Measurements from ENCODE around the gene WDR1.

The WDR1 gene

GRCh38 chr4:10140866-10141759 is 24.5 kb upstream of the WDR1 start:
- Histone ChIP-seq H2BK5ac (ENCODE audit: low read depth, low read length, poor library complexity) (no peak overlapping the region), H3K36me3 (ENCODE audit: control insufficient read depth in 1 of 2, insufficient read depth in 2 of 2, low read length in 2 of 2) (no peaks in the 10 kb centered on the region), H3K23ac (ENCODE audit: low read length) (no peak overlapping the region), H2BK120ac (ENCODE audit: insufficient read depth, low read length, poor library complexity) (no peak overlapping the region), H4K8ac (ENCODE audit: low read depth, low read length) (no peak overlapping the region), H3K4me1 (ENCODE audit: control insufficient read depth in 1 of 2, insufficient read depth in 2 of 2, low read length in 2 of 2) (no peaks in the 10 kb centered on the region), H3K27me3 (ENCODE audit: insufficient read depth, low read length) (no peaks in the 10 kb centered on the region), H3K4me3 (ENCODE audit: low read depth, low read length) (no peak overlapping the region), H4K12ac (ENCODE audit: low read depth, low read length) (no peak overlapping the region), H2AFZ (ENCODE audit: insufficient read depth, low read length, poor library complexity) (no peak overlapping the region), H3K9me3 (ENCODE audit: insufficient read depth, low read depth, low read length) (peaks cover 2% of the 10 kb centered on the region), H3K18ac (ENCODE audit: low read length) (no peak overlapping the region), H4K91ac (ENCODE audit: low read depth, low read length) (no peak overlapping the region), H3K9ac (ENCODE audit: low read length) (no peak overlapping the region), H2BK12ac (ENCODE audit: low read length) (no peak overlapping the region), H2AK5ac (ENCODE audit: low read length) (no peak overlapping the region), H3K79me2 (ENCODE audit: control insufficient read depth, insufficient read depth, low read length, poor library complexity) (no peaks in the 10 kb centered on the region), H3K4ac (ENCODE audit: low read depth, low read length) (no peak overlapping the region), H3K27ac (ENCODE audit: low read depth, low read length) (no peak overlapping the region), H3K79me1 (ENCODE audit: low read length) (no peaks in the 10 kb centered on the region), H3K14ac (ENCODE audit: low read length) (no peak overlapping the region), H3K4me2 (ENCODE audit: low read length) (no peak overlapping the region)
- no peak for DNase-seq
- WGBS (ENCODE audit: extremely low coverage, insufficient coverage, insufficient read length), result no CpG with 5 or more reads among the region's 10 CpGs

GRCh38 chr4:10139518-10139917 is 22.9 kb upstream of the WDR1 start:
- no peak overlapping the region for H3K9ac ChIP-seq (ENCODE audit: low read length)
- no peak overlapping the region for H3K18ac ChIP-seq (ENCODE audit: low read length)
- peaks cover 2% of the 10 kb centered on the region for H3K9me3 ChIP-seq (ENCODE audit: insufficient read depth, low read depth, low read length)
- no peaks in the 10 kb centered on the region for H3K4me1 ChIP-seq (ENCODE audit: control insufficient read depth in 1 of 2, insufficient read depth in 2 of 2, low read length in 2 of 2)
- DNase-seq, result no peak
- no peak overlapping the region for H2AFZ ChIP-seq (ENCODE audit: insufficient read depth, low read length, poor library complexity)
- H2BK12ac ChIP-seq (ENCODE audit: low read length), result no peak overlapping the region
- no peak overlapping the region for H2BK5ac ChIP-seq (ENCODE audit: low read depth, low read length, poor library complexity)
- H3K79me1 ChIP-seq (ENCODE audit: low read length), result no peaks in the 10 kb centered on the region
- no peak overlapping the region for H2AK5ac ChIP-seq (ENCODE audit: low read length)
- H4K91ac ChIP-seq (ENCODE audit: low read depth, low read length), result no peak overlapping the region
- no peaks in the 10 kb centered on the region for H3K79me2 ChIP-seq (ENCODE audit: control insufficient read depth, insufficient read depth, low read length, poor library complexity)
- no peaks in the 10 kb centered on the region for H3K27me3 ChIP-seq (ENCODE audit: insufficient read depth, low read length)
- H3K23ac ChIP-seq (ENCODE audit: low read length), result no peak overlapping the region
- H3K36me3 ChIP-seq (ENCODE audit: control insufficient read depth in 1 of 2, insufficient read depth in 2 of 2, low read length in 2 of 2), result no peaks in the 10 kb centered on the region
- no peak overlapping the region for H4K8ac ChIP-seq (ENCODE audit: low read depth, low read length)
- no peak overlapping the region for H3K4ac ChIP-seq (ENCODE audit: low read depth, low read length)
- H3K14ac ChIP-seq (ENCODE audit: low read length), result no peak overlapping the region
- no peak overlapping the region for H3K27ac ChIP-seq (ENCODE audit: low read depth, low read length)
- no peak overlapping the region for H2BK120ac ChIP-seq (ENCODE audit: insufficient read depth, low read length, poor library complexity)
- no peak overlapping the region for H3K4me3 ChIP-seq (ENCODE audit: low read depth, low read length)
- no peak overlapping the region for H3K4me2 ChIP-seq (ENCODE audit: low read length)
- WGBS (ENCODE audit: extremely low coverage, insufficient coverage, insufficient read length), result no CpG with 5 or more reads among the region's 2 CpGs
- no peak overlapping the region for H4K12ac ChIP-seq (ENCODE audit: low read depth, low read length)

GRCh38 chr4:10135260-10135659 is 18.7 kb upstream of the WDR1 start:
- Histone ChIP-seq H4K8ac (ENCODE audit: low read depth, low read length) (no peak overlapping the region), H3K4me3 (ENCODE audit: low read depth, low read length) (no peak overlapping the region), H3K36me3 (ENCODE audit: control insufficient read depth in 1 of 2, insufficient read depth in 2 of 2, low read length in 2 of 2) (no peaks in the 10 kb centered on the region), H3K79me1 (ENCODE audit: low read length) (no peaks in the 10 kb centered on the region), H3K4me1 (ENCODE audit: control insufficient read depth in 1 of 2, insufficient read depth in 2 of 2, low read length in 2 of 2) (no peaks in the 10 kb centered on the region), H2BK120ac (ENCODE audit: insufficient read depth, low read length, poor library complexity) (no peak overlapping the region), H4K91ac (ENCODE audit: low read depth, low read length) (no peak overlapping the region), H2AK5ac (ENCODE audit: low read length) (no peak overlapping the region), H3K14ac (ENCODE audit: low read length) (no peak overlapping the region), H3K79me2 (ENCODE audit: control insufficient read depth, insufficient read depth, low read length, poor library complexity) (no peaks in the 10 kb centered on the region), H3K27ac (ENCODE audit: low read depth, low read length) (no peak overlapping the region), H3K23ac (ENCODE audit: low read length) (no peak overlapping the region), H3K9ac (ENCODE audit: low read length) (no peak overlapping the region), H3K18ac (ENCODE audit: low read length) (no peak overlapping the region), H4K12ac (ENCODE audit: low read depth, low read length) (no peak overlapping the region), H3K27me3 (ENCODE audit: insufficient read depth, low read length) (no peaks in the 10 kb centered on the region), H3K4me2 (ENCODE audit: low read length) (no peak overlapping the region), H3K4ac (ENCODE audit: low read depth, low read length) (no peak overlapping the region), H3K9me3 (ENCODE audit: insufficient read depth, low read depth, low read length) (no peaks in the 10 kb centered on the region), H2BK5ac (ENCODE audit: low read depth, low read length, poor library complexity) (no peak overlapping the region), H2AFZ (ENCODE audit: insufficient read depth, low read length, poor library complexity) (no peak overlapping the region), H2BK12ac (ENCODE audit: low read length) (no peak overlapping the region)
- no CpG with 5 or more reads among the region's 3 CpGs for WGBS (ENCODE audit: extremely low coverage, insufficient coverage, insufficient read length)
- no peak for DNase-seq

GRCh38 chr4:10134141-10134540 is 17.5 kb upstream of the WDR1 start:
- Histone ChIP-seq H3K9ac (ENCODE audit: low read length) (no peak overlapping the region), H2AK5ac (ENCODE audit: low read length) (no peak overlapping the region), H2BK120ac (ENCODE audit: insufficient read depth, low read length, poor library complexity) (no peak overlapping the region), H3K4ac (ENCODE audit: low read depth, low read length) (no peak overlapping the region), H3K79me2 (ENCODE audit: control insufficient read depth, insufficient read depth, low read length, poor library complexity) (no peaks in the 10 kb centered on the region), H3K4me3 (ENCODE audit: low read depth, low read length) (no peak overlapping the region), H3K4me2 (ENCODE audit: low read length) (no peak overlapping the region), H3K79me1 (ENCODE audit: low read length) (no peaks in the 10 kb centered on the region), H2AFZ (ENCODE audit: insufficient read depth, low read length, poor library complexity) (no peak overlapping the region), H4K91ac (ENCODE audit: low read depth, low read length) (no peak overlapping the region), H3K4me1 (ENCODE audit: control insufficient read depth in 1 of 2, insufficient read depth in 2 of 2, low read length in 2 of 2) (no peaks in the 10 kb centered on the region), H3K27ac (ENCODE audit: low read depth, low read length) (no peak overlapping the region), H3K27me3 (ENCODE audit: insufficient read depth, low read length) (no peaks in the 10 kb centered on the region), H4K8ac (ENCODE audit: low read depth, low read length) (no peak overlapping the region), H2BK5ac (ENCODE audit: low read depth, low read length, poor library complexity) (no peak overlapping the region), H3K23ac (ENCODE audit: low read length) (no peak overlapping the region), H3K9me3 (ENCODE audit: insufficient read depth, low read depth, low read length) (no peaks in the 10 kb centered on the region), H3K18ac (ENCODE audit: low read length) (no peak overlapping the region), H2BK12ac (ENCODE audit: low read length) (no peak overlapping the region), H3K14ac (ENCODE audit: low read length) (no peak overlapping the region), H3K36me3 (ENCODE audit: control insufficient read depth in 1 of 2, insufficient read depth in 2 of 2, low read length in 2 of 2) (no peaks in the 10 kb centered on the region), H4K12ac (ENCODE audit: low read depth, low read length) (no peak overlapping the region)
- no CpG with 5 or more reads among the region's 5 CpGs for WGBS (ENCODE audit: extremely low coverage, insufficient coverage, insufficient read length)
- no peak for DNase-seq
